Esophagus (tissue), 2 donors: ENCODE data around the gene ERBB4. TPM values are rescaled to one million over a fixed set of nuclear protein-coding genes. Genes with fewer than 3 reads are reported as not detected.

ENCODE experiments used
- H3K27ac ChIP-seq, 2 donors: one replicate each; pipeline ENCODE4 v1.5.1; 2013; ENCODE audit warnings: low read depth in 2 of 2, mild to moderate bottlenecking in 2 of 2, inconsistent platforms in 1 of 2, low read length in 1 of 2, moderate library complexity in 1 of 2
- H3K27me3 ChIP-seq, 2 donors: one replicate each; pipeline ENCODE4 v1.6.1; 2013; ENCODE audit warnings: low read length in 2 of 2, control low read depth in 1 of 2, mild to moderate bottlenecking in 1 of 2; ENCODE audit not compliant: insufficient read depth in 2 of 2, control insufficient read depth in 1 of 2
- H3K36me3 ChIP-seq, 2 donors: one replicate each; pipeline ENCODE4 v1.6.1; 2013; ENCODE audit warnings: low read length in 1 of 2; ENCODE audit not compliant: control insufficient read depth in 2 of 2, insufficient read depth in 2 of 2
- H3K4me1 ChIP-seq, 2 donors: one replicate each; pipeline ENCODE4 v1.6.1; 2013; ENCODE audit warnings: low read length in 1 of 2; ENCODE audit not compliant: control insufficient read depth in 2 of 2, insufficient read depth in 2 of 2
- H3K4me3 ChIP-seq, 2 donors: one replicate each; pipeline ENCODE4 v1.5.1; 2013; ENCODE audit warnings: low read length in 2 of 2, mild to moderate bottlenecking in 2 of 2, low read depth in 1 of 2, moderate library complexity in 1 of 2
- H3K9me3 ChIP-seq, 2 donors: one replicate each; pipeline ENCODE4 v1.6.1; 2013; ENCODE audit warnings: mild to moderate bottlenecking in 2 of 2, low read depth in 1 of 2, low read length in 1 of 2, moderate library complexity in 1 of 2; ENCODE audit not compliant: control insufficient read depth in 2 of 2, insufficient read depth in 1 of 2
- WGBS, 2 donors: extraction: QIAGEN DNeasy Blood & Tissue Kit; methylation state at CpG; one replicate each; pipeline ENCODE4 v1.1.7; 2013; 5-methylcytosine and 5-hydroxymethylcytosine counted together
- polyA plus RNA-seq, 2 donors: library from polyadenylated mRNA; stranded (reverse); fragments of 200-250 nt; gene quantifications; one replicate each; pipeline ENCODE4 v1.2.3, GENCODE V29; 2013
- donor health status: healthy with polysubstance abuse.
- donor health status: Bipolar disorder and iron deficiency.

The ERBB4 gene
- polyA plus RNA-seq, 2 donors, result under 0.01 to 0.06 TPM

- H3K4me1 ChIP-seq, result no peaks in the 10 kb centered on the region
- H3K27me3 ChIP-seq, result no peaks in the 10 kb centered on the region
- H3K27ac ChIP-seq, result no peak overlapping the region
- WGBS, 2 donors, result 87 to 89% methylated on average over 2 of the region's 2 CpGs
- H3K4me3 ChIP-seq, result no peak overlapping the region
- H3K36me3 ChIP-seq, result no peaks in the 10 kb centered on the region
- H3K9me3 ChIP-seq, result no peaks in the 10 kb centered on the region
These were observed 596.4 kb downstream of the ERBB4 start for GRCh38 chr2:211942153-211942552.

- H3K4me3 ChIP-seq, result no peak overlapping the region
- H3K36me3 ChIP-seq, result no peaks in the 10 kb centered on the region
- H3K9me3 ChIP-seq, result no peaks in the 10 kb centered on the region
- no peak overlapping the region for H3K27ac ChIP-seq
- no peaks in the 10 kb centered on the region for H3K4me1 ChIP-seq
- no peaks in the 10 kb centered on the region for H3K27me3 ChIP-seq
- 50 to 56% methylated on average over 1 of the region's 1 CpG for WGBS, 2 donors
These were observed 597.3 kb downstream of the ERBB4 start for GRCh38 chr2:211941216-211941747.

- Histone ChIP-seq H3K36me3 (no peaks in the 10 kb centered on the region), H3K4me1 (no peaks in the 10 kb centered on the region), H3K27me3 (no peaks in the 10 kb centered on the region), H3K4me3 (no peak overlapping the region), H3K9me3 (no peaks in the 10 kb centered on the region), H3K27ac (no peak overlapping the region)
- 48 to 69% methylated on average over 2 of the region's 2 CpGs for whole genome bisulfite sequencing, 2 donors
These were observed 599.4 kb downstream of the ERBB4 start for GRCh38 chr2:211939177-211939576.

- H3K9me3 ChIP-seq, result no peaks in the 10 kb centered on the region
- WGBS, 2 donors, result 76 to 80% methylated on average over 1 of the region's 1 CpG
- no peak overlapping the region for H3K27ac ChIP-seq
- no peaks in the 10 kb centered on the region for H3K36me3 ChIP-seq
- H3K4me1 ChIP-seq, result no peaks in the 10 kb centered on the region
- no peaks in the 10 kb centered on the region for H3K27me3 ChIP-seq
- no peak overlapping the region for H3K4me3 ChIP-seq
These were observed 603.8 kb downstream of the ERBB4 start for GRCh38 chr2:211934811-211935210.

GRCh38 chr2:211931314-211931713 is 607.3 kb downstream of the ERBB4 start:
- no peaks in the 10 kb centered on the region for H3K36me3 ChIP-seq
- no peaks in the 10 kb centered on the region for H3K4me1 ChIP-seq
- H3K27ac ChIP-seq, result no peak overlapping the region
- no peaks in the 10 kb centered on the region for H3K27me3 ChIP-seq
- no peak overlapping the region for H3K4me3 ChIP-seq
- no peaks in the 10 kb centered on the region for H3K9me3 ChIP-seq
- 18 to 26% methylated on average over 3 of the region's 3 CpGs for WGBS, 2 donors

- Histone ChIP-seq H3K27me3 (no peaks in the 10 kb centered on the region), H3K36me3 (no peaks in the 10 kb centered on the region), H3K9me3 (no peaks in the 10 kb centered on the region), H3K4me1 (no peaks in the 10 kb centered on the region), H3K27ac (no peak overlapping the region), H3K4me3 (no peak overlapping the region)
- WGBS, 2 donors, result 29 to 30% methylated on average over 4 of the region's 4 CpGs
These were observed 608.3 kb downstream of the ERBB4 start for GRCh38 chr2:211930331-211930730.

- no peak overlapping the region for H3K27ac ChIP-seq
- no peaks in the 10 kb centered on the region for H3K27me3 ChIP-seq
- no peak overlapping the region for H3K4me3 ChIP-seq
- no peaks in the 10 kb centered on the region for H3K9me3 ChIP-seq
- 61 to 69% methylated on average over 8 of the region's 8 CpGs for WGBS, 2 donors
- no peaks in the 10 kb centered on the region for H3K4me1 ChIP-seq
- no peaks in the 10 kb centered on the region for H3K36me3 ChIP-seq
These were observed 610.4 kb downstream of the ERBB4 start for GRCh38 chr2:211928201-211928600.

- H3K4me3 ChIP-seq, result no peak overlapping the region
- no peaks in the 10 kb centered on the region for H3K9me3 ChIP-seq
- WGBS, 2 donors, result 59 to 72% methylated on average over 4 of the region's 4 CpGs
- no peaks in the 10 kb centered on the region for H3K36me3 ChIP-seq
- H3K27ac ChIP-seq, result no peak overlapping the region
- H3K4me1 ChIP-seq, result no peaks in the 10 kb centered on the region
- H3K27me3 ChIP-seq, result no peaks in the 10 kb centered on the region
These were observed 615.6 kb downstream of the ERBB4 start for GRCh38 chr2:211923019-211923418.

GRCh38 chr2:211903961-211904360 is 634.6 kb downstream of the ERBB4 start:
- H3K4me1 ChIP-seq, result no peaks in the 10 kb centered on the region
- no peaks in the 10 kb centered on the region for H3K9me3 ChIP-seq
- no peaks in the 10 kb centered on the region for H3K36me3 ChIP-seq
- WGBS, 2 donors, result 83 to 89% methylated on average over 2 of the region's 2 CpGs
- no peaks in the 10 kb centered on the region for H3K27me3 ChIP-seq
- H3K4me3 ChIP-seq, result no peak overlapping the region
- no peak overlapping the region for H3K27ac ChIP-seq

GRCh38 chr2:211901226-211901846 is 637.3 kb downstream of the ERBB4 start:
- H3K36me3 ChIP-seq, result no peaks in the 10 kb centered on the region
- H3K9me3 ChIP-seq, result no peaks in the 10 kb centered on the region
- no peak overlapping the region for H3K27ac ChIP-seq
- no peaks in the 10 kb centered on the region for H3K4me1 ChIP-seq
- no peak overlapping the region for H3K4me3 ChIP-seq
- no peaks in the 10 kb centered on the region for H3K27me3 ChIP-seq
- 67 to 71% methylated on average over 6 of the region's 6 CpGs for WGBS, 2 donors
